ENCODE results near the gene SLC39A11.
"Not testable (repeated sequence)": the region's sequence is repeated elsewhere in the genome, so short reads cannot be mapped to it uniquely, and the experiment has no call there.

Gene SLC39A11

DNA sequence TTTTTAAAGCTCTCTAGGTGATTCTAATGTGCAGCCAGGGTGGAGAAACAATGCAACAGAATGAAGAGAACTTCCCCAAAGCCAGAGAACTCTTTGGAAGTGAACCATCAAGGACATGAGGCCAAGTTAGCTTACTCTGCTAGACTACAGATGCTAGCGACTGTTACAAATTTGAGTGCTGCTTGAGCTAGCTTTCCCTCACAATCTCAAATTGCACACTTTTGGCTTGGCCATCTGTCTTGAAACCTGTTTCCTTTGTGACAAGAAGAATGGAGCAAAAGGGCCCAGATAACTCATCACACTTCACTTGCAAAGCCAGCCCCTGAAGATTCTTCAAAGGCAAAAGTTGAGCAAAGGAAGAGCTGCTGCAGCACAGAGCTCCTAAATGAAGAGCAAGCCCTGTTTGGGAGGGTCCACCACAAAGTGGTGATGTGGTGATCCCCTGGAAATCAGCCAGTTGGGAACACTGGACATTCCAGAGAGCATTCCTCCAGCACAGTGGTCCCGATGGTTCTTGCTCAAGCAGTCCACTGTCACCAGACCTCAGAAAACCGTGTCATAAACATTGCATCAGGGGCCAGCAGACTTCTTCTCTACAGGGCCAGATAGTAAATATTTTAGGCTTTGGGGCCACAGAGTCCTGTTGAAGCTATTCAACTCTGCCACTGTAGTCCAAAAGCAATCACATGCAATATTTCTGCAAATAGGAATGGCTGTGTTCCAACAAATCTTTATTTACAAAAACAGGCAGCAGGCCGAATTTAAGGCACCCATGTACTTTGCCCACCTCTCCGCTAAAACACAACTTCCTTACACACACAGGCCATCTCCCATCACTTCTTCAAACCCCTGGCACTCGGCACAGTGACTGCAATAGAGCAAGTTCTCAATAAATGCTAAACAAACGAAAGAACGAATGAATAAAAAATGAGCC, 21.2 kb downstream of the SLC39A11 start:
- DNase-seq (ENCODE audit: low read depth): no peak

DNA sequence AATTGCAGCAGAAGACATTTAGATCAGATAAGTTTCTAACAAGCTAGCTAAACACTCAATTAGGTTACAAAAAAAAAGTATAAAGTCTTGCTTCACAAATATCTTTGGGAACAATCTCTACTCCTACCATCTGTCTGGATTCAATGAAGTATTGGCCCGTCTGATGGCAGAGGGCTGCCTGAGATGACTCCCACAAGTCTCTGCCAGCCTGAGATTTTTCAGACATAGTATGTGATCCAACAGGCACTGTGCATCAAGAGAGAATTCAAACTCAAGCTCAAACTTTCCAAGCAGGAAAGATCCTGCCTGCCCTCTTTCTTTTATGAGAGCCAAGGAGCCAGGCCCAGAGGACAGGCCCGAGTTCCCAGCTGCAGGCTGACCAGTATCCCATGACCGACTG, 22.6 kb downstream of the SLC39A11 start:
- no peak for DNase-seq (ENCODE audit: low read depth)

DNA sequence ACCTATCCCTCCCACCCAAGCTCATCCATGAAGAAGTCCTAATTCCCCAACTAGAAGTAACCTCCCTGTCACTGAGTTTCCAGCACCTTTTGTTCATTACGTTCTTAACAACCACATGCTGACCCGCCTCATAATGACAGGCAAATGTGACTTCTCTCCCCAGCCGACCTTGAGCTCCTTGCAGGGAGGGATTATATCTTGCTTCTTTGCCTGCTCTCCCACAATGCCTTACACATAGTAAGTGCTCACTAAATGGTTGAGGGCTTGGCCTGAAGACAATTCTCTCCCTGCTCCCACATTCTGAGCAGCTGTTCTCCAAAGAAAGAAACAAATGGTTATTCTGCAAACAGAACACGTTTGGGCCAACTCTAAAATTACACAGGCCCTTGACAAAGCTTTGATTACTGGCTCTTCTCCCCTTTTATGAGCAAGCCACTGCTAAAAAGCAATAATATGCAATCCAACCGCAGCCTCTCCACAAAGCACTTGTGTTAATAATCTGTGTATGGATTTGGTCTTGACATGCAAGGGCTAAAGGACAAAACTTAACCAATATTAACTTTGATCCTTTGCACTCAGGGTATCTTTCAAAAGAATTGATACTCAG, 23.2 kb downstream of the SLC39A11 start:
- no peak for DNase-seq (ENCODE audit: low read depth)

DNA sequence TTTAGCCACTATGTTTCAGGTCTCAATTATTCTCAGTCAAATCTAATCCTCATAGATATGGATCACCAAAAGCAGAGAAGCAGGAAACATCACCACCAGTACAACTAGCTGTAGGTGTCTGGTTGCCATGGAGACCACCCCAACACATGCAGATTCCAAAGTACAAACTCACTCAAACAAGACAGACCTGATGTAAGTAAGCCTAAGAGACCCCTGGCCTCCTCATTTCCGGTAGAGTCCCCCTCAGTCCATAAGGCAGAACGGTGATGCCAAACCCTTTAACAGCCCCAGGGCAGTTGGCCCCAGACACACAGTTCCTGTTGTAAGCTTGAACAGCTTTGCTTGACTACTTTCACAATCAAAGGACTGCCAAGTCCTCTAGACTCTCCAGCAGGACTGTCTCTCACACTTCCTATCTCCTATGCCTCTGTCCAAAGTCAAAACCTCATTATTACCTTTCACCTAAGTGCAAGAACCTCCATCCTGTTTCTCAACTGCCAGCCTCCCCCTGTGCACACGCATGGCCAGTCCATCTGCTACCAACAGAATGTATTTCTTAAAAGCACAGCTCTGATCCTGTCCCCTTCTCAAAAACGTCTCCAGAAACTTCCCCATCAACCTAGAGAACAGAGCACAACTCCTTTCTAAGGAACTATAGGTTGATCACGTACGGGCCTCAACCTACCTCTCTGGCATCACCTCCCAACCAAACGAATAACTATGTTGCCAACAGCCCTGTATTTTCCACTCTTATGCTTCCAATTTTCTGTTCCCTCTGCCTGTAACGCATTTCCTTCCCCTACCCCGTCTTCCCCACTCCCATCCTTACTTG, 23.9 kb downstream of the SLC39A11 start:
- DNase-seq (ENCODE audit: low read depth): no peak

DNA sequence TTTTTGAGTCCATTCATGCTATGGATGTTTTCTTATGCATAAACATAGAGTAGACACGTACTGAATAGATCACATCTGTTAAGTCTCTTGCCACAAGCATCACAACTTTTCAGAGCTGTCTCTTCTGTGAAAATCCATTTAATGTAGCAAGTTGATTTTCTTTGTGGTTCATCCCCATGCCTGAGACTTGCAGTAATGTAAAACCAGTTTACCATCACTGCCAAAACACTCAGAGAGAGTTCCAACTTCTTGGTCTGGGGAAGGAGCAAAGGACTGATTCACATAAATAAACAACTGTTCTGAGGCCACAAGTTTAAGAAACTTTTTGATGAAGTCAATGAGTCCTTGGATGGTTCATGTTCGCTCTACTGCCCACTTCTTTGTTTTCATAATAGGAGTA, 24.8 kb downstream of the SLC39A11 start:
- not testable (repeated sequence) for DNase-seq (ENCODE audit: low read depth)

DNA sequence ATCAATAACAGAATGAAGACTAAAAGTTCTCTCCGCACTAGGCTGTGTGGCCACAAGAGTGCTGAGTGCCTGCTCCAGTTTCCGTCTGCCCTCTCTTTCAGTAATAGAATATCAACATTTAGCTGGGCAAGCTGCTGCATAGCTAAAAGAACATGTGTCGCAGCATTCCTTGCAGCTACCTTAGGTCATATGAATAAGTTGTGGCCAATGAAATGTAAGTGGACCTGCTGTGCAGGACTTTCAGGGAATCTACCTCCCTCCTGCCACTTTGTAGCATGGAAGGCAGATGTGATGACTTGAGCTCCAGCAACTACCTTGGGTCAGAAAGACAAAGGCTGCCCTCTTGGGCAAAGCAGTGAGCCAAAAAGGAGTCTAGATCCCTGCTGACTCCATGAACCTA, 25.4 kb downstream of the SLC39A11 start:
- DNase-seq (ENCODE audit: low read depth): no peak

DNA sequence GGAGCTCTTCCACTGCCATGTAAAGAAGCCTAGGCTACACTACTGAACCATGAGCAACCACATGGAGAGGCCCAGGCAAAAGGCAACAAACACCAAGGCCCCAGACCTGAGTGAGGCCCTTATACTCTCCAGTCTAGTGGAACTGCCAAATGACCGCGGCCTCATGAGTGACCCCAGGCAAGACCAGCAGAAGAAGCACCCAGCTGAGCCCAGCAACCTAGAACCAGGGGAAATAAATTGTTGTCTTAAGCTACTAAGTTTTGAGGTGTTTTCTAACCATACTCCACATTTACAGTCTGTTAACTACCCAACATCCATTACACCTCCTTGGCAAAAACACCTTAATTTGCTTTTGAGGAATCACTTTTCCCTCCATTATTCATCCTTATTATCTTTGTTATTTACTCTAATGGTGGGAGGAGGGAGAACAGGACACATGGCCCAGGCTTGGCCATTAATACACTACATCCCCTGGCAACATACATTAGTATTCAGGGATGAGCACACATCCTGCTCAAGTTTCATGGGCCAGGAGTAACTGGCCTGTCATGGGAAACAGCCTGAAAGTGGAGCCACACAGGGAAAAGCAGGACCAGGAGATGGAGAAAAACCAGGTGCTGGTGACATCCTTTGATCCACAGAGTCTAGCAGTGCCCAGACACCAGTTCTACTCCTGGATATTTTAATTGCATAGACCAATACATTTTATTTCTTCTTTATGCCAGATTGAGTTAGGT, 26.2 kb downstream of the SLC39A11 start:
- no peak for DNase-seq (ENCODE audit: low read depth)

DNA sequence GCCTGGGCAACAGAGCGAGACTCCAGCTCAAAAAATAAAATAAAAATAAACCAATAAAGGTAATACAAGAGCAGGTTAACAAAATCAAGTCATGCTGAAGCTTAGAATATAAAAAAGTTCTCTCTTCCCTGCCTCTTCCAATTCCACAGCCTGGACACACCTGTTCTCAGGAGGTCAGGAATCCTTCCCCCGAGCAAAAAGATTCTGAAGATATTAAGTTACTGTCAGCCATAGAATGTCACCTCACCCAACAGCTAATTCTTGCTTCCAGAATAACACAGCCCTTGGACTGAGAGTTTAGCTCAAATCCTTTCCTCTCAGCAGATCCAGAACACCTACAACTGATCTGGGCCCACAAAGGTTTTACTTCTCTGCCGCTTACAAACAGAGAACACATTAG, 27.1 kb downstream of the SLC39A11 start:
- DNase-seq (ENCODE audit: low read depth): no peak

DNA sequence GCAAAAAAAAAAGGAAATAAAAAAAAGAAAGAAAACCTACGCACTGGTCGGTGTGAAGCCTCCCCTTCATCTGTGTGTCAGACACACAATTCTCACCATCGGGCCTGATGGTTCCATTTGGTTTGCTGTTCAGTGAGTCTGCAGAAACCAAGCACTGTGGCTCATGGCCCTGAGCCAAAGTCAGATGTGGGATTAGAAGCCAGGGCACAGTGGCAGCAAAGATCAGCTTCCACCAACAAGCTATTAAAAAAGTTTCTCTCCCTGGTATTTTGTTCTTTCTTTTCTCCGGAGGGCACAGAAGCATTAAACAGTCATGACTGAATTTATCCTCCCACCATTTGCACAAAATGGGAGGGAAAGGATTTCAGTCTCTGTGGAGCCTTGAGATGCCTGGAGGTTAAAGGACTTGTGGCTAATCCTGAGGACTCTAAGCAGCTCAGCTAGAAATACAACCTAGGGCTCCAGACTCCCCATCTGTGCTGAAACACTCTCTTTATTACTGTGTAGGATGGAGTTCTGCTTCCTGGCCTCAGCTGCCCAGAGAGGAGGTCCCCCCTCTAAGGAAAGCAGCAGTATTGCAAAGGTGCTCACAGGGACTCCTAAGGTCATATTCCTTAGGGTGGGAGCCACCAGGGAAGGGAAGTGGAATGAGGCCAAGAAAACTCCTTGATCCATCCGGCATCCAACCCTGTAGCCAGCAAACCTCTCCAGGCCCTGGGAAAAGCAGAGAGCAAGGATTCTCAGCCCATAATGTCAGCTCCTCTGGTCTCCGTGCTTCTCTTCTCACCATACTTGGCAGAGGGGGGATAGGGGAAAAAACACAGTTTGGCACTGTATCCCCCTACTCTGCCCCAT, 28.2 kb downstream of the SLC39A11 start:
- no peak for DNase-seq (ENCODE audit: low read depth)

DNA sequence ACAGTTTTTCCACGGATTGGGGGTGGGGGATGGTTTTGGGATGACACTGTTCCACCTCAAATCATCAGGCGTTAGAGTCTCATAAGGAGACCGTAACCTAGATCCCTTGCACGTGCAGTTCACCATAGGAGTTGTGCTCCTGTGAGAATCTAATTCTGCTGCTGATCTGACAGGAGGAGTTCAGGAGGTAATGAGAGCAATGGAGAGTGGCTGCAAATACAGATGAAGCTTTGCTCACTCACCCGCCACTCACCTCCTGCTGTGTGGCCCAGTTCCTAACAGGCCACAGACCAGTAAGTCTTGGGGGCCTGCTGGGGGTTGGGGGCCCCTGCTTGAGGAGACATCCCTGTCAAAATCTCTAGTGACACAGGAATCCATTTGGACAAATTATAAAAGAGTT, 29.8 kb downstream of the SLC39A11 start:
- DNase-seq (ENCODE audit: low read depth): no peak

DNA sequence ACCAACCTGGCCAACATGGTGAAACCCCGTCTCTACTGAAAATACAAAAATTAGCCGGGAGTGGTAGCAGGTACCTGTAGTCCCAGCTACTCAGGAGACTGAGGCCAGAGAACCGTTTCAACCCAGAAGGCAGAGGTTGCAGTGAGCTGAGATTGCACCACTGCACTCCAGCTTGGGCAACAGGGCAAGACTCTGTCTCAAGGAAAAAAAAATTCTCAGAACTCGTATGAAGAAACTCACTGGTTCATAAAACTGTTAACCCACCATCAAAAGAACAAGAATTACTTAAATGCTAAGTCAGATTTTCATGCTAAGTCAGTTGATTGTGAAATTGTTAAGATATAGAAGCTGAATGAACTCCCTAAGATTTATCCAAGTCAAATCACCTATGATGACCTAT, 31.3 kb downstream of the SLC39A11 start:
- DNase-seq (ENCODE audit: low read depth): no peak

DNA sequence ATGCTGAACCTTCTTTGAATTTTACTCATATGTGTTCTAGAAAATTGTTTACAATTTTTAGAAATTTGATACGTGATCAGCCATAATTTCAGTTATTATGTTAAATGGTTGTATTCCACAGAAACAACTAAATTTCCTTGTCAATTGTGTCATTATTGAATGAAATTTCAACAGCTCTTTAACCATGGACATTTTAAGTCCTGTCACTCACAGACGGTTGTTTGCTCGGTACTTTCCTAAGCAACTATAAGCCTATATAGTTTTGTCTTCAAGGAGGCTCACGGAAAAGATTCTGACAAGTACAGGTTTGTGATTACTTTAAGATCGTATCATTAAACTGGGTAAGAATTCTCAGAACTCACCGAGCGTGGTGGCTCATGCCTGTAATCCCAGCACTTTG, 31.8 kb downstream of the SLC39A11 start:
- DNase-seq (ENCODE audit: low read depth): no peak

DNA sequence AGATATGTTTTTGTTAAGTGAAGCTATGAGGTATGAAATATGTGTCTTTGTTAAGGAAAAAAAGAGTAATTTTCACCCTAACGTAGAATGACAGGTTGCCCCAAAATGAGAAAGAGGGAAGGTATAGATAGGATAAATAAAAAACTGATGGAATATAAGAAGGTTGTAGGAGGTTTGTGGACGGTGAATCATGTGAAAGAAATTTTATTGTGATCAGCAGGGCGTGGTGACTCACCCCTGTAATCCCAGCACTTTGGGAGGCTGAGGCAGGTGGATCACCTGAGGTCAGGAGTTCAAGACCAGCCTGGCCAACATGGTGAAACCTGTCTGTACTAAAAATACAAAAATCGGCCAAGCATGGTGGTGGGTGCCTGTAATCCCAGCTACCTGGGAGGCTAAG, 32.8 kb downstream of the SLC39A11 start:
- DNase-seq (ENCODE audit: low read depth): not testable (repeated sequence)

DNA sequence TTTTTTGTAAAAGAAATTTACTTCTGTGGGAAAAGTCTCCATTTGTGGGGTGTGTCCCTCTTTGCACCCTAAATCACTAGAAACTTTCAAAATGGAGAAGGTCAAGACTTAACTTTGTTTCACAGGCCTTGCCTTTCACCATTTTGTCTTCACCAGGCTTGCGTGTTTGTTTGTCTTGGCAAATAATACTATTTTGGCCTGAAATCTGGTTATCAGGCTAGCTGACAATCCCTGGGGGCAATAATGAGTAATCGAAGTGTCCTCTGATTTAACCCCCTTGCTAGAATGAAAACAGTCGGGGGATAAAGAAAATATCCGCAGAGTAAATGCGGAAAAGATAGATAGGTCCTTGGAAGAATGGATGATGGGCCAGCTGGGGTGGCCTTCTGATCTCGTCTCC, 34.5 kb downstream of the SLC39A11 start:
- DNase-seq (ENCODE audit: low read depth): no peak

DNA sequence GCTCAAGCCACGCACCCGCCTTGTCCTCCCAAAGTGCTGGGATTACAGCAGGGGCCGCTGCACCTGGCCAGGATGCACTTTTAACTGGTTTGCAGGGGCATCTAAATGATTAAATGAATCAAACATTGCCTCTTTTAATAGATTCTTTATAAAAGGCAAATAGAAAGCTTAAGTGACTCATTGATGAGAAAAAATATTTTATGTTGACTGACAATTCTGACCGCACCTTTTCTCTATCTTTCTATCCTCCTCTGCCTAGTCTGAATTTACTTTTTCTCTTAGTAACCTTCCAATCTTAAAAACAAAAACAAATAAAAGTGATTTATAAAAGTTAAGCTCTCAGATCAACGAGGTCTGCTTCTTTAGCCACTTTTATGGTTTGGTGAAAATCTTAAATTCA, 35.3 kb downstream of the SLC39A11 start:
- no peak for DNase-seq (ENCODE audit: low read depth)

DNA sequence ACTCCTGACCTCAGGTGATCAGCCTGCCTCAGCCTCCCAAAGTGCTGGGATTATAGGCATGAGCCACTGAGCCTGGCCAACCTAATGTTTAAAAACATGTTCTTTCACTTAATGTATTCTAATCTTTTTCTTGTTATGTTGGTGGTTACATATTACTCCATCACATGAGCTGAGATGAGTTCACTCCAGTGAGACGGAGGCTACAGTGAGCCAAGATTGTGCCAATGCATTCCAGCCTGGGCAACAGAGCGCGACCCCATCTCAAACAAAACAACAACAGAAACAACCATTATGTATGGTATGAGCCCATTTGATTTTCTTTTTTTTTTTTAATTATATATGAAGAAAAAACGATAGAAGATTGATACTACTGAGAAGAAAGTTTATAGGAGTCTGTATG, 39.6 kb downstream of the SLC39A11 start:
- no peak for DNase-seq (ENCODE audit: low read depth)

DNA sequence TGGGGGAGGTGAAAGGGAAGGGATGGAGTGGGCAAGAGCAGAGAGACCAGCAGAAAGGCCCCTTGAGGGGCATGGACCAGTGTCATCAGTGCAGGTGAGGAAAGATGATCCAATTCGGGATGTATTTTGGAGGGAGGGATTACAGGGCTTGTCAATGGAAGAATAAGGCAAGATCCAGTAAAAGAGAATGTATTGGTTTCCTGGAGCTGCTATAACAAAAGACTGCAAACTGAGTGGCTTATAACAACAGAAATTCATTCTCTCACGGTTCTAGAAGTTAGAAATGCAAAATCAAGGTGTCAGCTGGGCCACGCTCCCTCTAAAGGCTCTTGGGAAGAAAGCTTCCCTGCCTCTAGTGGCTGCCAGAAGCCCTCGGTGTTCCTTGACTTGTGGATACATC, 41.7 kb downstream of the SLC39A11 start:
- DNase-seq (ENCODE audit: low read depth): no peak

DNA sequence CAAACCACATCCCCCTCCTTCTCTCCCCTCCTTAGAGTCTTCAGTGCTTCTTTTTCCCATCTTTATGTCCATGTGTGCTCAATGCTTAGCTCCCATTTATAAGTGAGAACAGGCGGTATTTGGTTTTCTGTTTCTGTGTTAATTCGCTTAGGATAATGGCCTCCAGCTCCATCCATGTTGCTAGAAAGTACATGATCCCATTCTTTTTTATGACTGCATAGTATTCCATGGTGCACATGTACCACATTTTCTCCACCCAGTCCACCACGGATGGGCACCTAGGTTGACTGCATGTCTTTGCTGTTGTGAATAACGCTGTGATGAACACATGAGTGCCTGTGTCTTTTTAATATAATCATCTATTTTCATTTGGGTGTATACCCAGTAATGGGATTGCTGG, 44.3 kb downstream of the SLC39A11 start:
- DNase-seq (ENCODE audit: low read depth): no peak

DNA sequence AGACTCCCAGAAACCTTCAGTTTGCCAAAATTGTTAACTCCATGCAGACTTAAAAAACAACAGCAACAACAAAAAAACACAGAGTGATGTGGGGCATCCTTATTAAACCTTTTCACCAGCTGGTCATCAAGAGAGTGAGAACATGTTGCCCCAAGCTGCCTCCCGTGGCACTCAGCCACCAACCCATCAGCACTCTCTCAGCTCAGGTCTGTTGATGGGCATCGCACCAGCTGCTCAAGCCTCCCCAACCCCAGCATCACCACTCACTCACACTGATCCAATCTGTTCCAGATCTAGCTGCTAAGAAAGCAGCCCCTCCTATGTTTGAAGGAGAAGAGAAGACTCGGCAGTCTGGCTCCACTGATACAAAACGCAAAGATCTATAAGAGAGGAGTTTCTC, 46.8 kb downstream of the SLC39A11 start:
- no peak for DNase-seq (ENCODE audit: low read depth)

DNA sequence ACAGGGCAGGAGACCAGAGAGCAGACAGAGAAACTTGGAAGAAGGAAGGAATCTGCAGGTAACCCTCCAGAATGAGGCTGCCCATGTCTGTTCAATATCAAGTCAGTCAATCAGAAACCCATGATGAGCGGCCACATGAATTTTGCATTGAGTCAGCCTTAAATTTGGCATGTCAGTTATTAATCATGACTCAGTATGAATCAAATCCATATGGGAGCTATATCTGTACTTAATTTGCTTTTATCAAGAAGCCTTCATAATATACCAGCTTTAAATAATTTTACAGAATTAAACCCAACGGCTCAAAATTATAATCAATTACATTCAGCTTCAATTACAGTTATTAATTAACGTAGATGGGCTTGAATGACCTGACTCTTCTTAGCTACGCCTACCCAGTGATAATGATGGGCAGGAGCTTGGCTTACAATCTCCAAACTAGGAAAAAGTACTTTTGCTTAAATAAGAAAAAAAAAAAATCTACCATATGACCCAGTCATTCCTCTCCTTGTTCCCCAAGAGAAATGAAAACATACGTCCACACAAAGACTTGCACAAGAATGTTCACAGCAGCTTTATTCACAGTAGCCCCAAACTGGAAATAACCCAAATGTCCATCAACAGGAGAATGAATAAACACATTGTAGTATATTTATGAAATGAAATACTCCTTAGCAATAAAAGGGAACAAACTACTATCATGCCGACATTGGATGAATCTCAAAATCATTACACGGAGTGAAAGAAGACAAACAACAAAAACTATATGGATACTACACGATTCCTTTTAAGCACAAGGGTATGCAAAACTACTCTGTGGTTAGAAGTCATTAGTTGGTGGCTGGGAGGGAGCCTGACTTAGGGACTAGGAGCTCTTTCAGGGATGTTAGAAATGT, 48.6 kb downstream of the SLC39A11 start:
- DNase-seq (ENCODE audit: low read depth): no peak

Measured in activated T-helper 1 cell treated with Interleukin-2 at 50 U/mL for 16 hours (primary cell).